GM20000 (cell line): ENCODE data around the gene EGFR.
"Not testable (repeated sequence)": the region's sequence is repeated elsewhere in the genome, so short reads cannot be mapped to it uniquely, and the experiment has no call there.

ENCODE experiments used
- DNase-seq: peaks from one replicate; pipeline ENCODE4 v3.0.0; 2012; ENCODE audit warnings: low spot score
- CTCF ChIP-seq: IDR thresholded peaks from 2 replicates; pipeline ENCODE4 v1.5.1; 2012; ENCODE audit warnings: mild to moderate bottlenecking, control low read depth; ENCODE audit errors: extremely low read depth, missing control alignments

Gene EGFR

GRCh38 chr7:55158541-55159382 is 139.9 kb downstream of the EGFR start:
- DNase-seq: no peak
- TF ChIP-seq CTCF: no peak

GRCh38 chr7:55160539-55160938 is 141.7 kb downstream of the EGFR start:
- TF ChIP-seq CTCF: no peak
- DNase-seq: no peak

- DNase-seq: no peak
- no peak for TF ChIP-seq CTCF
These were observed 142.4 kb downstream of the EGFR start for GRCh38 chr7:55161154-55161687.

- DNase-seq: no peak
- no peak for TF ChIP-seq CTCF
These were observed 143.7 kb downstream of the EGFR start for GRCh38 chr7:55162476-55162875.

GRCh38 chr7:55163733-55164132 is 144.9 kb downstream of the EGFR start:
- no peak for DNase-seq
- no peak for TF ChIP-seq CTCF

- no peak for DNase-seq
- TF ChIP-seq CTCF: no peak
These were observed 145.7 kb downstream of the EGFR start for GRCh38 chr7:55164527-55164926.

- no peak for DNase-seq
- TF ChIP-seq CTCF: no peak
These were observed 146.5 kb downstream of the EGFR start for GRCh38 chr7:55165176-55165861.

- not testable (repeated sequence) for DNase-seq
These were observed 148.5 kb downstream of the EGFR start for GRCh38 chr7:55167296-55167695.
